Measurements from ENCODE around the gene NIT1.

Gene NIT1

DNA sequence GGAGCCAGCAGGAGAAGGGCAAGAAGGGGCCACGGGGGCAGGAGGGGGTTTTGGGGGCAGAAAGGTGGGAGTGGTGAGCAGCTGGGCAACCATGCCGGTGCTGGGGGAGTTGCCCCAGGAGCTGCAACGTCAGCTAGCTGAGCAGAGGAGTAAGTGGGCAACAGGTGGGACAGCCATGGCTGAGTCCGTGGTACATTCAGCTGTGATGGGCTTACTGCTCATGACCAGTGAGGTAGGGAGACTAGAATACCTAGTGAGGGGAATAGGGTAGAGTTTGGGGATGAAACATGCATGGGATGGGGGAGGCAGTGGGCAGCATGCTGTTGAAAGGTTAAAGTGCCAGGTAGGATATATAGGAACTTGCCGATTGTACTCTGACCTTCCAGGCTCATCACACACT is 43.7 kb downstream of the NIT1 start (continued):
- TF ChIP-seq, protein P1, sequence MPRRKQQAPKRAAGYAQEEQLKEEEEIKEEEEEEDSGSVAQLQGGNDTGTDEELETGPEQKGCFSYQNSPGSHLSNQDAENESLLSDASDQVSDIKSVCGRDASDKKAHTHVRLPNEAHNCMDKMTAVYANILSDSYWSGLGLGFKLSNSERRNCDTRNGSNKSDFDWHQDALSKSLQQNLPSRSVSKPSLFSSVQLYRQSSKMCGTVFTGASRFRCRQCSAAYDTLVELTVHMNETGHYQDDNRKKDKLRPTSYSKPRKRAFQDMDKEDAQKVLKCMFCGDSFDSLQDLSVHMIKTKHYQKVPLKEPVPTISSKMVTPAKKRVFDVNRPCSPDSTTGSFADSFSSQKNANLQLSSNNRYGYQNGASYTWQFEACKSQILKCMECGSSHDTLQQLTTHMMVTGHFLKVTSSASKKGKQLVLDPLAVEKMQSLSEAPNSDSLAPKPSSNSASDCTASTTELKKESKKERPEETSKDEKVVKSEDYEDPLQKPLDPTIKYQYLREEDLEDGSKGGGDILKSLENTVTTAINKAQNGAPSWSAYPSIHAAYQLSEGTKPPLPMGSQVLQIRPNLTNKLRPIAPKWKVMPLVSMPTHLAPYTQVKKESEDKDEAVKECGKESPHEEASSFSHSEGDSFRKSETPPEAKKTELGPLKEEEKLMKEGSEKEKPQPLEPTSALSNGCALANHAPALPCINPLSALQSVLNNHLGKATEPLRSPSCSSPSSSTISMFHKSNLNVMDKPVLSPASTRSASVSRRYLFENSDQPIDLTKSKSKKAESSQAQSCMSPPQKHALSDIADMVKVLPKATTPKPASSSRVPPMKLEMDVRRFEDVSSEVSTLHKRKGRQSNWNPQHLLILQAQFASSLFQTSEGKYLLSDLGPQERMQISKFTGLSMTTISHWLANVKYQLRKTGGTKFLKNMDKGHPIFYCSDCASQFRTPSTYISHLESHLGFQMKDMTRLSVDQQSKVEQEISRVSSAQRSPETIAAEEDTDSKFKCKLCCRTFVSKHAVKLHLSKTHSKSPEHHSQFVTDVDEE (CRISPR knock-in tag; IDR thresholded peaks at IDR 0.05), result no peak
- TF ChIP-seq TOX (CRISPR knock-in tag; IDR thresholded peaks at IDR 0.05; ENCODE audit: borderline replicate concordance), result no peak
- TF ChIP-seq ISL1 (CRISPR knock-in tag; IDR thresholded peaks at IDR 0.05), result no peak
- TF ChIP-seq PPARA (CRISPR knock-in tag; IDR thresholded peaks at IDR 0.05; ENCODE audit: borderline replicate concordance), result no peak
- no peak for TF ChIP-seq SNAI2 (CRISPR knock-in tag; IDR thresholded peaks at IDR 0.05)
- no peak for TF ChIP-seq GLIS3 (CRISPR knock-in tag; IDR thresholded peaks at IDR 0.05)
- TF ChIP-seq, protein P2, sequence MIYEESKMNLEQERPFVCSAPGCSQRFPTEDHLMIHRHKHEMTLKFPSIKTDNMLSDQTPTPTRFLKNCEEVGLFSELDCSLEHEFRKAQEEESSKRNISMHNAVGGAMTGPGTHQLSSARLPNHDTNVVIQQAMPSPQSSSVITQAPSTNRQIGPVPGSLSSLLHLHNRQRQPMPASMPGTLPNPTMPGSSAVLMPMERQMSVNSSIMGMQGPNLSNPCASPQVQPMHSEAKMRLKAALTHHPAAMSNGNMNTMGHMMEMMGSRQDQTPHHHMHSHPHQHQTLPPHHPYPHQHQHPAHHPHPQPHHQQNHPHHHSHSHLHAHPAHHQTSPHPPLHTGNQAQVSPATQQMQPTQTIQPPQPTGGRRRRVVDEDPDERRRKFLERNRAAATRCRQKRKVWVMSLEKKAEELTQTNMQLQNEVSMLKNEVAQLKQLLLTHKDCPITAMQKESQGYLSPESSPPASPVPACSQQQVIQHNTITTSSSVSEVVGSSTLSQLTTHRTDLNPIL (CRISPR knock-in tag; IDR thresholded peaks at IDR 0.05; ENCODE audit: low read depth), result no peak
- TF ChIP-seq CSDC2 (CRISPR knock-in tag; IDR thresholded peaks at IDR 0.05), result no peak

DNA sequence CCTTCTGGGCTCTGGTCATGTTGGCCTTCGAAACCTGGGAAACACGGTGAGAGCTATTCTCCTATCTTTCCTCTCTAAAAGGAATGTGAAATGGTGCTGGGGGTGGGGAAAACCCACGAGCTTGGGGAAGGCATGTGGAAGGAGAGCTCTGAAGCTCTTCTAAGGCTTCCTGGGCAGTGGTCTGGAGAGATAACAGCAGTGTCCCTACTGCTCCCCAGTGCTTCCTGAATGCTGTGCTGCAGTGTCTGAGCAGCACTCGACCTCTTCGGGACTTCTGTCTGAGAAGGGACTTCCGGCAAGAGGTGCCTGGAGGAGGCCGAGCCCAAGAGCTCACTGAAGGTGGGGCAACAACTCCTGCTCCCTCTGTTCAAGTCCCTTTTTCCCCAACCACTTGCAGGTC is 44.1 kb downstream of the NIT1 start:
- TF ChIP-seq, protein P2 (CRISPR knock-in tag; IDR thresholded peaks at IDR 0.05; ENCODE audit: low read depth), result no peak
- TF ChIP-seq ESRRG (CRISPR knock-in tag; IDR thresholded peaks at IDR 0.05) (no peak), OSR1 (CRISPR knock-in tag; IDR thresholded peaks at IDR 0.05) (no peak), ZFP30 (CRISPR knock-in tag; IDR thresholded peaks at IDR 0.05) (no peak), ZFP3 (CRISPR knock-in tag; IDR thresholded peaks at IDR 0.05) (no peak), BACH2 (CRISPR knock-in tag; IDR thresholded peaks at IDR 0.05; ENCODE audit: borderline replicate concordance) (no peak), PPARA (CRISPR knock-in tag; IDR thresholded peaks at IDR 0.05; ENCODE audit: borderline replicate concordance) (no peak)
- no peak for ATAC-seq

DNA sequence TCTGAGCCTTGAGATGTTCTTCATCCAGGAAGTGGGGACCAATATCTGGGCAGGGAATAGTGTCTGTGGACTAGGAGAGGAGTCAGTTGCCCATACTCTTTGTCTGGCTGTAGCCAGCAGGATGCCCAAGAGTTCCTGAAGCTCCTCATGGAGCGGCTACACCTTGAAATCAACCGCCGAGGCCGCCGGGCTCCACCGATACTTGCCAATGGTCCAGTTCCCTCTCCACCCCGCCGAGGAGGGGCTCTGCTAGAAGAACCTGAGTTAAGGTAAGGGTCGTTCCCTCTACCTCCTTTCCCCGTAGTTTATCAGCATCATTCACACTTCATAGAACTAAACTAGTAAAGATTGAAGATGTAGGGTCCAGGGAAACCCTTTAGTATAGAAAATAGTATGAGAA is 44.9 kb downstream of the NIT1 start:
- TF ChIP-seq ZC3H10 (CRISPR knock-in tag; IDR thresholded peaks at IDR 0.05) (no peak), ZNF70 (CRISPR knock-in tag; IDR thresholded peaks at IDR 0.05) (no peak), ESRRG (CRISPR knock-in tag; IDR thresholded peaks at IDR 0.05) (no peak), OSR1 (CRISPR knock-in tag; IDR thresholded peaks at IDR 0.05) (no peak), TOX (CRISPR knock-in tag; IDR thresholded peaks at IDR 0.05; ENCODE audit: borderline replicate concordance) (no peak), PPARA (CRISPR knock-in tag; IDR thresholded peaks at IDR 0.05; ENCODE audit: borderline replicate concordance) (no peak), ZNF565 (CRISPR knock-in tag; conservative IDR thresholded peaks at IDR 0.05; ENCODE audit: low read depth) (no peak), ARNTL (CRISPR knock-in tag; IDR thresholded peaks at IDR 0.05; ENCODE audit: borderline replicate concordance, low read depth) (no peak)
- TF ChIP-seq, protein P3, sequence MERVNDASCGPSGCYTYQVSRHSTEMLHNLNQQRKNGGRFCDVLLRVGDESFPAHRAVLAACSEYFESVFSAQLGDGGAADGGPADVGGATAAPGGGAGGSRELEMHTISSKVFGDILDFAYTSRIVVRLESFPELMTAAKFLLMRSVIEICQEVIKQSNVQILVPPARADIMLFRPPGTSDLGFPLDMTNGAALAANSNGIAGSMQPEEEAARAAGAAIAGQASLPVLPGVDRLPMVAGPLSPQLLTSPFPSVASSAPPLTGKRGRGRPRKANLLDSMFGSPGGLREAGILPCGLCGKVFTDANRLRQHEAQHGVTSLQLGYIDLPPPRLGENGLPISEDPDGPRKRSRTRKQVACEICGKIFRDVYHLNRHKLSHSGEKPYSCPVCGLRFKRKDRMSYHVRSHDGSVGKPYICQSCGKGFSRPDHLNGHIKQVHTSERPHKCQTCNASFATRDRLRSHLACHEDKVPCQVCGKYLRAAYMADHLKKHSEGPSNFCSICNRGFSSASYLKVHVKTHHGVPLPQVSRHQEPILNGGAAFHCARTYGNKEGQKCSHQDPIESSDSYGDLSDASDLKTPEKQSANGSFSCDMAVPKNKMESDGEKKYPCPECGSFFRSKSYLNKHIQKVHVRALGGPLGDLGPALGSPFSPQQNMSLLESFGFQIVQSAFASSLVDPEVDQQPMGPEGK (CRISPR knock-in tag; IDR thresholded peaks at IDR 0.05; ENCODE audit: borderline replicate concordance), result no peak
- ATAC-seq, result no peak

DNA sequence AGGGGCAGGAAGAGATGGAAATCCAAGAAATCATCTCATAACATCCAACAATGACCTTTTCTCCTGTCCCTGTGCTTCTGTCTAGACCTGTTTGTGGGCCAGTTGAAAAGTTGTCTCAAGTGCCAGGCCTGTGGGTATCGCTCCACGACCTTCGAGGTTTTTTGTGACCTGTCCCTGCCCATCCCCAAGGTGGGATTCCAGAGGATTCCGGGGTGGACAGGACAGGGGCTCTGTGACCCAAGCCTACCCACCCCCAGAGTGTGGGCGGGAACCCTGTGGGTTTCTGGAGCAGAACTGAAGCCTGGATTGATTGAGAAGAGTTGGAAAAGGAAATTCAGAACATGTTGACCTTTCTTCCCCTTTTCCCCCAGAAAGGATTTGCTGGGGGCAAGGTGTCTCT is 45.9 kb downstream of the NIT1 start:
- no peak for TF ChIP-seq SNAI2 (CRISPR knock-in tag; IDR thresholded peaks at IDR 0.05)
- TF ChIP-seq GLIS3 (CRISPR knock-in tag; IDR thresholded peaks at IDR 0.05), result no peak
- TF ChIP-seq, protein P1 (CRISPR knock-in tag; IDR thresholded peaks at IDR 0.05), result no peak
- no peak for TF ChIP-seq PPARA (CRISPR knock-in tag; IDR thresholded peaks at IDR 0.05; ENCODE audit: borderline replicate concordance)
- no peak for TF ChIP-seq ESRRG (CRISPR knock-in tag; IDR thresholded peaks at IDR 0.05)
- TF ChIP-seq ZFP30 (CRISPR knock-in tag; IDR thresholded peaks at IDR 0.05), result no peak
- no peak for TF ChIP-seq BACH2 (CRISPR knock-in tag; IDR thresholded peaks at IDR 0.05; ENCODE audit: borderline replicate concordance)
- no peak for TF ChIP-seq ZNF8 (CRISPR knock-in tag; IDR thresholded peaks at IDR 0.05)
- no peak for TF ChIP-seq OSR1 (CRISPR knock-in tag; IDR thresholded peaks at IDR 0.05)
- TF ChIP-seq, protein P2 (CRISPR knock-in tag; IDR thresholded peaks at IDR 0.05; ENCODE audit: low read depth), result no peak
- TF ChIP-seq RARB (CRISPR knock-in tag; IDR thresholded peaks at IDR 0.05), result no peak
- TF ChIP-seq ZFP3 (CRISPR knock-in tag; IDR thresholded peaks at IDR 0.05), result no peak
- no peak for TF ChIP-seq ZNF70 (CRISPR knock-in tag; IDR thresholded peaks at IDR 0.05)
- TF ChIP-seq TOX (CRISPR knock-in tag; IDR thresholded peaks at IDR 0.05; ENCODE audit: borderline replicate concordance), result no peak
- no peak for TF ChIP-seq CSDC2 (CRISPR knock-in tag; IDR thresholded peaks at IDR 0.05)
- no peak for TF ChIP-seq ISL1 (CRISPR knock-in tag; IDR thresholded peaks at IDR 0.05)
- ATAC-seq, result no peak
